HG02642 (cell line): ENCODE data around the gene GRID1.
A peak's percentile ranks its signal among the peaks of the same experiment; 100 is the strongest.
"Not testable (repeated sequence)": the region's sequence is repeated elsewhere in the genome, so short reads cannot be mapped to it uniquely, and the experiment has no call there.

Experiments
- ATAC-seq: cut with Tn5 transposase; IDR thresholded peaks from one replicate; pipeline ENCODE4 v1.9.1; 2021; ENCODE audit warnings: mild to moderate bottlenecking; ENCODE audit not compliant: unreplicated experiment, poor library complexity

GRID1 gene

DNA sequence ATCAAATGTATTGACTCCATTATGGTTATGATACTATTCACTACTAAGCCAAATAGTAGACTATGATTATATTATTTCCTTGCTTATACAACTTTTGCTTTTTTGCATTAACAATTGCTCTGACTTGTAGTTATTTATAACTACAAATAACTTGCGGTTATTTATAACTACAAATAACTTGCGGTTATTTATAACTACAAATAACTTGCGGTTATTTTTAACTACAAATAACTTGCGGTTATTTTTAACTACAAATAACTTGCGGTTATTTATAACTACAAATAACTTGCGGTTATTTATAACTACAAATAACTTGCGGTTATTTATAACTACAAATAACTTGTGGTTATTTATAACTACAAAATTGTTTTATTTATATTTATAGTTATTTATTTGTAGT, 436.6 kb downstream of the GRID1 start:
- not testable (repeated sequence) for ATAC-seq

DNA sequence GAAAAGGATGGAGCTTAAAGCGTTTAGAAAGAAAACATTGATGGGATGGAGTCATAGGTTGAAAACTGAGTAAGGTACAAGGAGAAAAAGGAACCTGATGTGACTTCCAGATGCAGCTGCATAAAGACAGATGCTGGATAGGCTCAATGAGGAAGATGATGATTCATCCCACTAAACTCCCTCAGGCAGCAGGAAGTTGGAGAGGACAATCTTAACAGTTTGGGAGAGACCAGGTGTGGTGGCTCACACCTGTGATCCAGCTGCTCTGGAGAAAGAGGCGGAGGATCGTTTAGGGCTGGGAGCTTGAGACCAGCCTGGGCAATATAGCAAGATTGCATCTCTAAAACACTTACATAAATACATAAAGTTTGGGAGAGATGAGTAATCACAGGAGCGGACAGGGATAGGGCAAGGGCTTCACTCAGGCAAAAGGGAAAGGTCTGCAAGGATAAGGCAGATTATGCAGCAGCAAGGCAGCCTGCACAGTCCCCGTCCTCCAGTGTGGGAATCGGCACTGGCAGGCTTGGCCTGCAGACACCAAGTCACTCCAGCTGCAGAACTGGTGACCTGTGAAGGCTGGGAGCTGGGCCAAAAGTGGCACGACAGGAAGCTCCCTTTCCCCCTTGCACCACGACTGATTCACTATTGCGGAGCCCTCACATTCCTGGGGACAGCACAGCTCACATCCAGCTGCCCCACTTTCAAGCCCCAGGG, 438.5 kb downstream of the GRID1 start:
- ATAC-seq: no peak

DNA sequence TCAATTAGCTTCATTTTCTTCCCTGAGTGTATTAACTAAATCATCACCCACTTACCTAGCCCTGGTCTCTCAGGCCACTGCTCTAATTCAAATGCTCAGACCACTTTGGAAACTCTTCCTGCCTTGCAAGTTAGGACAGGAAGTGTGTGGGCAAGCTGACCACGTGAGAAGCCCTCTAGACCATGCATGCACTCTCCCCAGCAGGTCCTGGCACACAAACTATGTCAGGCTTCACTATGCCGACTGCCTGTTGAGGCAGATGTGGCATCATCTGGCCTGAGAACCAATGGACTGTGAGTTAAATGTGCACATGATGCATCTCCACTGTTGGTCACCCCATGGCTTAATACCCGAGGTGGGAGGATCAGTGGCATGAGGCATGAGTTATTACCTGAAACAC, 439.6 kb downstream of the GRID1 start:
- peak; percentile 61 for ATAC-seq

DNA sequence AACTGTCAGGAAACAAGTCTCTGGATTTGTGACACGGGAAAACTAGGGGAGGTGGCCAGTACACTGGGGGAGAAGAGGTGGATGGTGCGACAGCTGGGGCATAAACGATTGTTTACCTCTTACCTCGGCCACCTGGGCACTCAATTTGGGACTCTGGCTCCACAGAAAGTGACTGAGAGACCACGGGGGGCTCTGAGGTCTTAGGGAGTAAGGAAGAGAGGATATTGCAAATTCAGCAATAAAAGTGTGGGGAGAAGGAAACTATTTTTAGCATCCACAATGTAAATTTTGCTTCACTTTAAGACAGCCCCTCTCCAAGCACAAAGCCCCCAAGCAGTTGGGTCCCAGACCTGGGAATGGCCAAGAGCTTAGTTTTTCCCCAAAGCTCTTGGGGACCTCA, 440.5 kb downstream of the GRID1 start:
- no peak for ATAC-seq

DNA sequence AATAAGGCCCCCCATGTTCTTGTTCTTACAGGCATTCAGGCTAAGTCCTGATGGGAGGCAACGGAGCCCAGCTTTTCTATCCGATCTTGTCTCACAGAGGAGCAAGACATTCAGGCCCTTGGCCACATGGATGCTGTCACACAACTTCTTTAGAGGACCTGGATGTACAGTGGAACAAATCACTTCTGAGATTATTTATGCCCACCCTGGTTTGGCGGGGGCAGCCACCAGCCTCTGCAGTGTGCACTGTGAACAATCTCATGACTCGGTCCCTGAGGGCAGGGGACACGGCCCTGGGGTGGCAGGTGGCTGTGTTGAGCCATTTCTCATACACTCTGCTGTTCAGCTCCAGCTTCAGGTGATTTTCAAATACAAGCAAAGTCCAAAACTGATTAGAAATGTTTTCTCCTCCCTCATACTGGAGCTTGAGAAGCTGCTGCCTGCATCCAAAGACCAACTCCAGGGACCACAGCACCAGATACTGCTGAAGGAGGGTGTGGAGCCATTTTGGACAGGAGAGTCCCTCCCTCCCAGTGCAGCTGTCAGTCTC, 441.3 kb downstream of the GRID1 start:
- ATAC-seq: no peak

DNA sequence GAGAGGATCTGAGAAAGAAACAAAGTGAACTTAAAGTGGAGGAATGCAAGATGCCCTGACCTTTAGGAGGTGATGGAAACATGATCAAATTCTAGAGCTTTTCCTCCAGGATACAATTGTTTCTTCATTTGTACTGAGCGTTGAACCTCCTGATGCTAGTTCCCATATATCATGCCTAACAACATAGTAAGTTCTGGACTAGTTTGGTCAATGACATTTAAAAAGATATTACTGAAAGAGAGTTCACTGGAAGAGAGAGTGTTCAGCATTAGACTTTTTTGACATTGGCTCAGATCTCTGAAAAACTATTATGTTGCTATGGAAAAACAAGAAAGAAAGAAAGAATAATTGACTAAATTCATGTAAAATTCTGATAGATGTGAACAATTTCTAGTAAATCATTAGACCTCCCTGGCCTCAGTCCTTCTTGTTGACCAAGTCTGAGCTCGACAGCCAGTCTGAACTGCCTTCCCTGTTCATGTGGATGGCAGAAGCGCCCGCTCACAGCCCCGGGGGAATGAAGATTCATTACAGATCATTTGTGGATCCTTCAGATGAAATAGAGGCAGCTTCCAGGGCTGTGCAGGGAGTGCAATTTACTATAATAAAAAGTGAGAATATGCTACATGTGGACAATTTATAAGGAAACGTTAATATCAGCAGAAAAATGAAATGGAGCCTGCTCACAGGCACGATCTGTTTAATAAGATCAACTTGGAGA, 442.1 kb downstream of the GRID1 start:
- ATAC-seq: no peak

DNA sequence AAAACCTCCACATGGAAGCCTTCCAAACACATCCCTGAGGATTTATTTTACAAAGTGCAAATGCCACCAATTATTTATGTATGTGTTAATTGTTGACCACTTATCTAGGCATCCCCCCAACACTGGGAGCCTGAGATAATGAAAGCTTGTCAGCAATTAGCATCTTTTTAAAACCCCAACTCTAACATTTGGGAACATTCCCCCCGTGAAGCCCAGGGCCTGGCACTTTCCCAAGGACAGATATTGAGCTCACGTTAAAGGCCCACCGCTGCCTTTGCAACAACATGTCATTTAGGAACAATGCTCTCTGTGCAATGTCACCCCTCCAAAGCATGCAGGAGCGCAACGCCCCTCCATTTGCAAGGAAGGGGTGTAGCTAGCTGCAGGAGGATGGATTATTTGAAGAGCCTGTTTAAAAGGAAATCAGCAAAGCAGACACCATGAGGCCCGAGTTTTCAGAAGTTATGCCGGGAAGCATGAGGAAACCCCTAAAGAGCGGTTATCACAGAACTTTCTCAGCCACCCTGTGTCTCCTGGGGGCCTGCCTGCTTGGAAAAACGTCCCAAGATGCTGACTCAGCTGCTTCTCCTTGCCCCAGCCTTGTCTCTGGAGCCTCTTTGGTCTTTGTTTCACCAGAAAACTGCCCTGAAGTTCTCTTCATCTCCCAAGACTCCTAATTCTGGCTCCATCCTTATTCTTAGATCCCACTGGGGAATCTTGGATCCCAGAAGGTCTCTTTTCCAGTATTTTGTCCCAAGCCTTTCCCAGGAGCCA, 444.1 kb downstream of the GRID1 start:
- ATAC-seq: no peak

DNA sequence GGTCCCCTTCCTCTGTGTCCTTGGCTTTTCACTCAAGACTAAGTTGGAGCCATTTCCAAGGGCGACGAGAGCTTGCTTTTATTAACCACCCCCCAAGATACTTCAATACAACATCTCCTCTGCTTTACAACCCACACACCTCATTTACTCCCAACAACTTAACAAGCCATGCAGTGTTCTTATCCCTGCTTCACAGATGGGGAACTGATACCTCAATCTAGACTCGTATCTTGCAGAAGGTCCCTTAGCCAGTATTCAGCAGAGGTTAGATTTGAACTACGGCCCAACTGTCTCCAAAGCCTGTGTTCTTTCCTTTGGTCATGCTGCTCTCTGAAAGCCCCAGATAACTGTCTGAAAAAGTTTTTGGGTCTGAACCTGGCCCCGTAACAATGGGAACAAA, 444.8 kb downstream of the GRID1 start:
- no peak for ATAC-seq

DNA sequence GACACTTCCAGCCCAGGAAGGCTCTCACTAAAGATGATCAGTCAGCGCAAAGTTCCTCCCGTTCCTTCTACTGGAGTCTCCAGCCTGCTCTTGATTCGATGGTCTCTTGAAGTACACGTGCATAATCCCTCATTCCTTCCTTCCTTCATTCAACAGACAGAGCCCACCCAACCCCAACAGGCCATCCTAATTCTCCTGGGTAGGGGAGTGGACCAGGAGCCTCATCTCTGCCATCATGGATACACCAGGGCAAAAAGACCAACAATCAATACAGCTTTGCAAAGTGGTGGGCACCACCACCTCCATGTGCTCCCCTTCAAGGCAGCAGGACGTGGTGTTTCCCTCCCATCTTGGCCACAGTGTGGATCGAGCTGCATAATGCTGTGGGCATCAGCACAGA, 446.3 kb downstream of the GRID1 start:
- ATAC-seq: no peak

DNA sequence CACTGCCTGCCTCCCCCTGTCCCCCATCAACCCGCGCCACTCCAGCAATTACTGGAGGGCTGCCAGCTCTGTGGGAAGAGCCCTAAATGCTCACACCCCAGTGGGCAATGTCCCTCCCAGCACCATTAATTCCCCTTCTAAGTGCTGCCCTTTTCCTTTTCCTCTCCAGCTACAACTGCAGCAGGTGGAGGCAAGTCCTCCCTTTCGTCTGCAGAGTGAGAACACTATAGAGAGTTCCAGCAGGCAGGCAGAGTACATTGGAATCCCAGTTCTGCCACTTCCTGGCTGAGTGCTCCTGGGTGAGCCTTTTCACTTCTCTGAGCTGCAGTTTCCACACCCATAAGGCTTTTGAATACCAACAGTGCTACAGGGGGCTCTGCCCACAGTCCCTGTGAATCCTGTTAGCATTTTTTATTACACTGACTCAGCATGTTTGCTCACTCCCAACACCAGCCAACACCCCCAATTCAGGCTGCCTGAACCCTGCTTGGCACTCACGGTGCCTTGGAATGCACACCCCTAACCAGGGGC, 447.0 kb downstream of the GRID1 start:
- ATAC-seq: no peak

DNA sequence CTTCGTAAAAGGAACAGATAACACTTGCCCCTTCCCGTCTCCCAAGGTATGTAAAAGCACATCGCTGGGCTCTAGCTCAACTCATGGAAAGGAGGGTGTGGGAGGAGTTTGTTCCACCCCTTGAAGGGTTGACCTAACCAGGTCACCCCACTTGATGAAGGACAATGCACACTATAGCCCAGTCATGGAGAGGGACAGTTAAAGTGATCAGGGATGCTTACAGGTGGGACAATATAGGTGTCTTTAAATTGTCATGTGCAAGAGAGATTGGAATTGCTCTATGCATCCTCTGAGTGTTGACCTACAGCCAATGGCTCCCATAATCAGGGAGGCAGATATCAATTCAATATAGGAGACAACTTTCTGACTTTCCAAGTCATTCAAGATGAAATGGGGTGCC, 448.2 kb downstream of the GRID1 start:
- no peak for ATAC-seq

DNA sequence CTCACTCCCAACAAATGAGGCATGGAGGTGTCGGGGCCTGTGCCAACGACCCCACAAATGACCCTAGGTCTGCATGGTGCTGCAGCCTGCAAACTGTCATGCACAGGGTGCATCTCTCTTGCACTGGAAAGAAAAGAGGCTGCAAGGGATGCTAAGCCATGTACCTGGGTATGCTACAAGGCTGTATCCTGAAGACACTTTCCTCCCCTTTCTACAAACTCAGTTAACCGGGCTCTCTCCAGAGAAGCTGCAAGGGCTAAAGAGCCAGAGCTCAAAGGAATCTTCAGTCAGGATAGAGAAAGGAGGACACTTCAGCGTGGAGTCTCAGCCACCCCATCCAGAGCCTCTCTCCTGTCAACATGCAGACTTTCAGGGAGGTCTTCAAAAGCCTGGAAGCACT, 449.0 kb downstream of the GRID1 start:
- no peak for ATAC-seq

DNA sequence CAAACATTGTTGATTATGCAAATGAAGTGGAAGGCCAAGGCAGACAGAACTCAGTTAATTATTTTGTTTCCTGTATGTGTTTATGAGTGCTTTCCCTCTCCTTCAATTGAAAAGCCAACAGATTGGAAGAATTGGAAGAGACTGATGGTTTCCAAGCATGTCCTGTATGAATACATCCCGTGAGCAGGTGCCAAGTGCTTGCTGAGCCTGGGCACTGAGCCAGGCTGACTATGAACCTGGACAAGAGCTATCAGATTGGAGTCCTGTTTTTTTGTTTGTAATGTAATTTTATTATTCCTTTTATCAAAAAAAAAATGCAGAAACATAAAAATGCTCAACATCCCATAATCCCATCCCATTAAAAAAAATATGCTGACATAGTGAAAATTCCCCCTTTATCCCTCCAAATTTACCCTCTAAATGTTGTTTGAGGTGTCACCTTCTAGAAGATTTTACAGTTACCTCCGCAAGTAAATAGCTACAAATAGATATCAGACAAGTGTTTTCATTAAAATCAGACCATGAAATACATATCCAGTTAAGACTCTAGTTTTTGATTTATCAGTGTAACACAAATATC, 449.5 kb downstream of the GRID1 start:
- no peak for ATAC-seq

DNA sequence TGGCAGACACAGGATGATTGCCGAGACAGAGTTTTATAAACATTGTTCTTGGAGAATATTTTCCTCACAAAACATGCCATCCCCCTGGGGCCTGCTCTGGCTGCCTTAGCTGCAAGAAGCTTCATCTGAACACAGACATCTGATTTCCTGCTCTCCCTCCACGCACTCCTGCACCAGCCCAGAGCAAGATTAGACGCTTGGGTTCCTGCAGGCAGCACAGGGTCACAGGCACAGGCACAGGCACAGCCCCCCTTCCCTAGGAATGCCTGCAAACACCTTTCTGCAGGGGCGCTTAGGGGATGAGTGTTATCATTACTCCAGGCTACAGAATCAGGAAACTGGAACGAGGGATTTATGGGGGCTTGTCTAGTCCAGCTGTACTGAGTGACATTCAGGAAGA, 450.3 kb downstream of the GRID1 start:
- no peak for ATAC-seq

DNA sequence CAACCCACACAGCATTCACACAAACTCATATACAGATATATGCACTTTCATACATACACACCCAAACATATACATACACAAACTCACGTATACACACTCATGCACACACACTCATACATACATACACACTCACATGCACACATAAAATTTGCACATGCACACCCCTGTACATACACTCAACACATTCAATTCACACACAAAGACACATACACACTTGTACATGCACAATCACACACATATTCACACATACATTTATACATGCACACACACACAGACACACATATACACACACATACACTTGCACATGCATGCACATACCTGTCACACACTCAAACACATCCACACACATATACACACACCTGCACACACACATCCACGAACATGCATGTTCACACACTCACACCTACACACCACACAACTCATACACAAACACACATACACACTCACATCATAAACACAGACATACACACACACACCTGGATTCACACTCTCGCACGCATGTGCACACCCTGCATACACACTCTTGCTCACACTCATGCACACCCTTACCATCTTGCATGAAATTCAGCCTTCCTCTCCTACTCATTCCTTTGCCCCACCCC, 451.2 kb downstream of the GRID1 start:
- ATAC-seq: no peak

DNA sequence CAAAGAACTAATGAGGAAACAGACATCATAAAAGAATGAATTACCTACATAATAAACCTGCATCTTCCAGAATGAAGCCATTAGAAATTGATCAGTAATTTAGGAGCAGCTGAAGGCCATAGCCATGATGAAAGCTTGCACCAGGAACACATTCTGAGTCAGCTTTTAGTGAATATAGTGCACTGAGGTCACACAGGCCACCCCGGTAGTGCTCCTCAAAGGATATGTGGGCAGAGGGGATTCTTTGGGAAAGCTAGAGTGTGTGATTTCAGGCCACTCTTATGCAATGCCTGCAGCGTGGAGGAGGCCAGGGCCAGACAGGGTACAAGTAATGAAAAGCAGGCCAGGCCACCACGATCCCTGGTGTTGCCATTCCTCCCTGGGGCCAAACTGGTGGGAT, 451.9 kb downstream of the GRID1 start:
- no peak for ATAC-seq

DNA sequence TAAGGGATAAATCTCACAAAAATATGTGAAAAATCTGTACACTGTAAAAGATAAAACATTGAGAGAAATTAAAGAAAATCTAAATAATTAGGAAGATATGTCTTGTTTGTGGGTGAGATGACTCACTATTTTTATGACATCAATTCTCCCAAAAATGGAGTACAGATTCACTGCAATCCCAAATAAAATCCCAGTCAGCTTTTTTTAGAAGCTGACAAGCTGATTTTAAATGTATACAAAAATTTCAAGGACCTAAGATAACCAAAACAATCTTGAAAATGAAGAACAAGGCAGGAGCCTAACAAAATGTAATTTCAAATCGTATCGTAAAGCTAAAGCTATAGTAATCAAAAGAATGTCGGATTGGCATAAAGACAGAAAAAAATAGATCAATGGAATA, 458.1 kb downstream of the GRID1 start:
- ATAC-seq: no peak

DNA sequence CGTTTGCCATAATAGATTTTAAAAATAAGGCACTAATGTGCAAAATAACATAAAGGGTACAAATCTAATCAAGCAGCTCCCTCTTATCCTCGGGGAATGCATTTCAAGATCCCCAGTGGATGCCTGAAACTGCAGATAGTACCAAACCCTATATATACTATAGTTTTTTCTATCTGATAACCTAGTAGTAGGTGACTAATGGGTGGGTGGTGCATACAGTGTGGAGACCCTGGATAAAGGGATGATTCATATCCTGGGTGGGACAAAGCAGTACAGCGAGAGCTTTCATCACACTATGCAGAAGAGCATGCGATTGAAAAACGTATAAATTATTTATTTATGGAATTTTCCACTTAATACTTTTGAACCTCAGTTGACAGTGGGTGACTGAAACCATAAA, 464.5 kb downstream of the GRID1 start:
- no peak for ATAC-seq

DNA sequence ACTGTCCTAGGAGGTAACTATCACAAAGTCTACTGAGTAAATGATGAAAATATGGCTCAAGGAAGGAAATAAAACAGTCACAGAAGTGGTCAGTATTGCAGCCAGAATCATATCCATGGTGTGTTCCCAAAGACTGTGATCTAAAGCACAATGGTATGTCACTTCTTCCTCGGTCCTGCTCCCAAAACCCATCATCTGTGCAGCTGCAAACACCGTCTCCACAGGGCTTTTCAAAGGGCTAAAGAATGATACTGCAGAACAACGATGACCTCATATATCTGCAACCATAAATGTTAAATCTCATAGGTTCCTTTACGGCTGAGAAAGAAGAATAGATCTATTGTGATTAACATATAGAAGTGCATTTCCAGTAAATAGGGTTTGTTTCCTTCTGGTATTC, 465.0 kb downstream of the GRID1 start:
- ATAC-seq: no peak

DNA sequence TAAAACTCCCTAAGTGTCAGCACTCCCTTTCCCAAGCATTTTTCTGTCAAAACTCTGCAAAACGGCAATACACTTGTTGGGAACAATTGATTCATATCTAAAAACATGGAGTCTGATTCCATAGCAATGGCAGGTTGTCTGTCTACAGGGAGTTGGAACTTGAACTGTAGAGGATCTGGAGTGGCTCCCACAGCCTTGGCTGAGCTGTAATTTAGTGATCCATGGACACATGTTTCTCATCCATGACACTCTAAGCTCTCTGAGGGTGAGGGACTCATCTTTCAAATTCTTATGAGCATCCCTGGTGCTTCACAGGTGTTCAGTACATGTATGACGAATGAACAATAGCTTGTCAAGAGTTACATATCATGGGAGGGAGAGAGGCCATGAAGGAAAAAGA, 466.1 kb downstream of the GRID1 start:
- ATAC-seq: no peak
